ENCODE results near the gene SLC17A5.
"Not testable (repeated sequence)": the region's sequence is repeated elsewhere in the genome, so short reads cannot be mapped to it uniquely, and the experiment has no call there.

The SLC17A5 gene

DNA sequence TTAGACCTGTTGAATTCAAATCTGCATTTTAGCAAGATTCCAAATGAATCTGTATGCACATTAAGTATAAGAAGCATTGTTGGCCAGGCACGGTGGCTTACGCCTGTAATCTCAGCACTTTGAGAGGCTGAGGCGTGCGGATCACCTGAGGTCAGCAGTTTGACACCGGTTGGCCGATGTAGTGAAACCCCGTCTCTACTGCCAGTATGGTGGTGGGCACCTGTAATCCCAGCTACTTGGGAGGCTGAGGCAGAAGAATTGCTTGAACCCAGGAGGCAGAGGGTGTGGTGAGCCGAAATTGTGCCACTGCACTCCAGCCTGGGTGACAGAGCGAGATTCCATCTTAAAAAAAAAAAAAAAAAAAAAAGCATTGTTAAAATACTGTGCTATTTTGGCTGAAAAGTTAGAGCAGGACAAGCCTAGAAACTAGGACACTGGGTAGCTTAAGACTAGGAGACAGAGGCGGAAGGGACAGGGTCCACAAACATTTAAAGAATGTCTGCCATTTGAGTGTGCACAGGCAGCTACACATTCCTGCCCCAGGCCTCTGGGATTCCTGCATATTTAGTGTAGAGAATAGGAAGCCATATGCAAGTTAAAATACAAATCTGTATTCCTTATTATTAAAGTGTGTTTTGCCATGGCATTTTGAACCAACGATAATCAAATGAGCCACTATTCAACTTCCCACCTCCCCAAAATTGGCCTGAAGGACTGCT lies 87.9 kb downstream of the SLC17A5 start:
- DNase-seq (ENCODE audit: low read depth): peak; percentile 77

DNA sequence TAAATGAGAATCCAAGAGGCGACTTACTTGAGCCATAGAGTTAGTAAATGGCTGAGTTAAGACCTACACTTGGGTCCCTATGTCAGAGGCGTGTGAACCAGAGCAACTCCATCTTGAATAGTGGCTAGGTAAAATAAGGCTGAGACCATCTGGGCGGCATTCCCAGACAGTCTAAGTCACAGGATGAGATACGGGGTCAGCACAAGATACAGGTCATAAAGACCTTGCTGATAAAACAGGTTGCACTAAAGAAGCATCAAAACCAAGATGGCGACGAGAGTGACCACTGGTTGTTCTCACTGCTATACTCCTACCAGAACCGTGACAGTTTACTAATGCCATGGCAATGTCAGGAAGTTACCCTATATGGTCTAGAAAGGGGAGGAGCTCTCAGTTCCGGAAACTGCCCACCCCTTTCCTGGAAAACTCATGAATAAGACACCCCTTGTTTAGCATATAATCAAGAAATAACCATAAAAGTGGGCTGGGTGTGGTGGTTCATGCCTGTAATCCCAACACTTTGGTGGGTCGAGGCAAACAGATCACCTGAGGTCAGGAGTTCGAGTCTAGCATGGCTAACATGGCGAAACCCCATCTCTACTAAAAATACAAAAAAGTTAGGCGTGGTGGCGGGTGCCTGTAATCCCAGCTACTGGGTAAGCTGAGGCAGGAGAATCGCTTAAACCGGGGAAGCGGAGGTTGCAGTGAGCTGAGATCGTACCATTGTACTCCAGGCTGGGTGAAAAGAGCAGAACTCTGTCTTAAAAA lies 89.0 kb downstream of the SLC17A5 start:
- peak; percentile 12 for DNase-seq (ENCODE audit: low read depth)

DNA sequence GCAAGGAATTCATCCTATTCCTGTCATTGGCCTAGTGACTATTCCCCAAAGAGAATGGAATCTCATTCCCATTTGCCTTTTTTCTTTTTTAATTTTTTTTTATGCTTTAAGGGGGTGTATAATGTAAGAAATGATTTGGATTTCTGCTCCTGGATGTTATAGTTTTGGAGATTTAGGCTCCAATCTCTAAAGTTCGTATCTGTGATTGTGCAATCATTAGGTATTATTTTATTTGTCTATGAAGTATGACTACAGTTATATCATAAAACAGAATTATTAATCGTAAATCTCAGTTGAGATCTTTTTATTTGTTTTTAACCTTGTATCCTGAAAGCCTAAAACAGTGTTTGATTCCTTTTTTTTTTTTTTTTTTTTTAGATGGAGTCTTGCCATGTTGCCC lies 91.2 kb downstream of the SLC17A5 start:
- DNase-seq (ENCODE audit: low read depth): no peak

DNA sequence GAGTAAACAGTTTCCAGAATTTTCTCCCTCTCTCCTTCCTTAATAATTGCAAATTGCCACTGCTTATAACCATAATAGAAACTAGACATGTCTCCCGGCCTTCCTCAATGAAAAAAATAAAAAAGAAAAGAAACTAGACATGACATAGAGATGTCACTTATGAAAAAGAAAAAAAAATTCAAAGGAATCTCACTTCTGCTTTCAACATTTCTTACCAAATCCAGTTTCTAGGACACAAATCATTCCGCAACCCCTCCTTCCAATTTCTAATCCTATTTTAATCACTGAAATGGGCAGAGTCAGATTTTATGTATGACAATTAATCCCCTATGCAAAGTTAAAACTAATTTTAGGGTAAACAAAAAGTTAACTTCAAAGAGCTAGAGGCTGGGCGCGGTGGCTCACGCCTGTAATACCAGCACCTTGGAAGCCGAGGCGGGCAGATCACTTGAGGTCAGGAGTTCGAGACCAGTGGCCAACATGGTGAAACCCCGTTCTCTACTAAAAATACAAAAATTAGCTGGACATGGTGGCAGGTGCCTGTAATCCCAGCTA lies 92.9 kb downstream of the SLC17A5 start:
- DNase-seq (ENCODE audit: low read depth): no peak

DNA sequence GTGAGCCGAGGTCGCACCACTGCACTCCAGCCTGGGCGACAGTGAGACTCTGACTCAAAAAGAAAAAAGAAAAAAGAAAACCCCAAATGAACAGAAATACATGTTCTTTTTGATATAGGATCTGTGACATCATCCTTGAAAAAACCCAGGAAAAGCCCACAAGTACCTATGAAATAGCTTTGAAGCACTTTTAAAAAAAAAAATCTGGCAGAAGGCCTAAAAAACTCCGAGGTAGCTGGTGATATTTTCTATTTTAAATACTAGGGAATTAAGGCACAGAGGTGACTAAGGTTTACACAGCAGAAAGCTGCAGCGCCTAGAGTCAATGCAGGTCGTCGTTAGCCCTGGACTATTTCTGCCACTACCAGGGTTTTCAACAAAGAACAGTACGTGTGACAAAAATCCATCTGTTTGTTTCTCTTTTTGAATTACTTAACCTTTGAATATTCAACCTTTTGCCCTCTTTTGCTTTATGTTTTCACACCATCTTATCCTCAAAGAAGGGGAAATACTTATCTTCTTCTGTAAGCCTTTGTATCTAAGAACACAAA lies 93.5 kb downstream of the SLC17A5 start:
- DNase-seq (ENCODE audit: low read depth): peak; percentile 13

DNA sequence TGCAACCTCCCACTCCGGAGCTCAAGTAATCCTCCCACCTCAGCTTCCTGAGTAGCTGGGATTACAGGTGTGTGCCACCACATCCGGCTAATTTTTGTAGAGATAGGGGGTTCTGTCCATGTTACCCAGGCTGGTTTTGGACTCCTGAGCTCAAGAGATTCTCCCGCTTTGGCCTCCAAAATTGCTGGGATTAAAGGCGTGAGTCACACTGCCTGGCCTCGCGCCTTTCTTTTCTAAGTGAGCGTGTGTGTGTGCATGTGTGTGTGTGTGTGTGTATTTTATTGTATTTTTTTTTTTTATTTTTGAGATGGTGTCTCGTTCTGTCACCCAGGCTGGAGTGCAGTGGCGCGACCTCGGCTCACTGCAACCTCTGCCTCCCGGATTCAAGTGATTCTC lies 94.4 kb downstream of the SLC17A5 start:
- DNase-seq (ENCODE audit: low read depth): not testable (repeated sequence)

DNA sequence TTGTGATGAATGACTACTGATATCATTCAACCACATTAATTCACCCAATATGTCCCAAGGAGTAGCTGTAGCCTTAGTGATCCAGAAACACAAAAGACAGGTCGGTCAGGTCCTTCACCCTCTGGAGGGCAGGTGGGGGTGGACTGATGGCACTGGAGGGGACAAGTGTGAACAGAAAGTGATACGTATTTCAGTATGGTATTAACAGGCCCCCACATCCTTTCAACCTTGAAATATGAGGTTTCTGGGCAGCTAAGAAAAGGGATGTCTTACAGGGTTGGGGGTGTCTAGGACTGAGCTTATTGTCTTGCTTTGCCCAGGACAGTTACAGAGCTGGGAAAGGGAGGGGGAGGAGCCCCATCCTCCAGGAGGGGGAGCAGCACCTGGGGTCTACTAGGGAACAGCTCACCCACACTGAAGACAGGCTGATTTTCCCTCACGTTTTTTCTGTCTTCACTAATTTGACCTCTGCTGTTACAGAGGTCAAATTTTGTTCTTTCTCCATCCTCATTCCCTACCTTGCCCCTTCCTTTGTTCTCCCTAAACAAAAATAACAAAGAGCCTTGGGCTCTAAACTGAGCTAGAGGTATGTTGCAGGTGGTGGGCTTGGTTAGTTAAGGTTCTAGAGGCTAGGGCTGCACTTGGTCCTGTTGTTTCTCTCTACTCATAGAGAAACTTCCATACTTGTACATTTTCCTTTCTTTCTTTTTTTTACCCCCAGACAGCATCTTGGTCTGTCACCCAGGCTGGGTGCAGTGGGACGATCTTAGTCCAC lies 95.0 kb downstream of the SLC17A5 start:
- DNase-seq (ENCODE audit: low read depth): no peak

DNA sequence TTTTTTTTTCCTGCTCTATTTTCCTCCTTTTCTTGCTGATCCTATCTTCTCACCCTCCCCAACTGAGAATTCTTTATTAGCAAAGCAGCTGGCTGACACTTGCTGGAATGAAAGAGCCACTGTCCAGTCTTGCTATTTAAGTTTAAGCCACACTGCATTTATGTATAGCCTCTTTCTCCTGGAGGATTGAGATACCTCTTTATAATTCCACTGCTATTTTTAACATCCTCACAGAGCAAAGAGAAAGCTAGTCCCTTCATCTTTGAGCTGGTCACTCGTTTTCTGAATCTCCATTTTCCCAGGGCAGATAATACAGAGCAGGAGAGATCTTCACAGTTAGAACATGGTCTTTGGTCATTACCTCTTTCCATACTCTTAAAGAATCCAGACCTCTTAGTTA lies 97.0 kb downstream of the SLC17A5 start:
- DNase-seq (ENCODE audit: low read depth): no peak

DNA sequence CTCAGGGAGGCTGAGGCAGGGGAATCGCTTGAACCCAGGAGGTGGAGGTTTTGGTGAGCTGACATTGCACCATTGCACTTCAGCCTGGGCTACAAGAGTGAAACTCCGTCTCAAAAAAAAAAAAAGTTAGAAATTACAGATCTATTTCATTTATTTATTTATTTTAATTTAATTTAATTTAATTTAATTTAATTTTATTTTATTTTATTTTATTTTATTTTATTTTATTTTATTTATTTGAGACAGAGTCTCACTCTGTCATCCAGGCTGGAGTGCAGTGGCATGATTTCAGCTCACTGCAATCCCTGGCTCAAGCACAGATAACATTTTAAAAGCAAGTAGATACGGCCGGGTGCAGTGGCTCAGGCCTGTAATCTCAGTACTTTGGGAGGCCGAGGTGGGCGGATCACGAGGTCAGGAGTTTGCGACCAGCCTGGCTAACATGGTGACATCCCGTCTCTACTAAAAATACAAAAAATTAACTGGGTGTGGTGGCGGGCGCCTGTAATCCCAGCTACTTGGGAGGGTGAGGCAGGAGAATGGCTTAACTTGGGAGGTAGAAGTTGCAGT lies 98.3 kb downstream of the SLC17A5 start:
- DNase-seq (ENCODE audit: low read depth): not testable (repeated sequence)

DNA sequence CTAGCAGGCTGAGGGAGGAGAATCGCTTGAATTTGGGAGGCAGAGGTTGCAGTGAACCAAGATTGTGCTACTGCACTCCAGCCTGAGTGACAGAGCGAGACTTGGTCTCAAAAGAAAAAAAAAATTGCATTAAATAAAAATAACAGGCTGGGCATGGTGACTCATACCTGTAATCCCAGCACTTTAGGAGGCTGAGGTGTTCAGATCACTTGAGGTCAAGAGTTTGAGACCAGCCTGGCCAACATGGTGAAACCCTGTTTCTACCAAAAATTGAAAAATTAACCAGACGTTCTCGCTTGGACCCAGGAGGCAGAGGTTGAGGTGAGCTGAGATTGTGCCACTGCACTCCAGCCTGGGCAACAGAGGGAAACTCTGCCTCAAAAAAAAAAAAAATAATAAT lies 102.7 kb downstream of the SLC17A5 start:
- DNase-seq (ENCODE audit: low read depth): not testable (repeated sequence)

DNA sequence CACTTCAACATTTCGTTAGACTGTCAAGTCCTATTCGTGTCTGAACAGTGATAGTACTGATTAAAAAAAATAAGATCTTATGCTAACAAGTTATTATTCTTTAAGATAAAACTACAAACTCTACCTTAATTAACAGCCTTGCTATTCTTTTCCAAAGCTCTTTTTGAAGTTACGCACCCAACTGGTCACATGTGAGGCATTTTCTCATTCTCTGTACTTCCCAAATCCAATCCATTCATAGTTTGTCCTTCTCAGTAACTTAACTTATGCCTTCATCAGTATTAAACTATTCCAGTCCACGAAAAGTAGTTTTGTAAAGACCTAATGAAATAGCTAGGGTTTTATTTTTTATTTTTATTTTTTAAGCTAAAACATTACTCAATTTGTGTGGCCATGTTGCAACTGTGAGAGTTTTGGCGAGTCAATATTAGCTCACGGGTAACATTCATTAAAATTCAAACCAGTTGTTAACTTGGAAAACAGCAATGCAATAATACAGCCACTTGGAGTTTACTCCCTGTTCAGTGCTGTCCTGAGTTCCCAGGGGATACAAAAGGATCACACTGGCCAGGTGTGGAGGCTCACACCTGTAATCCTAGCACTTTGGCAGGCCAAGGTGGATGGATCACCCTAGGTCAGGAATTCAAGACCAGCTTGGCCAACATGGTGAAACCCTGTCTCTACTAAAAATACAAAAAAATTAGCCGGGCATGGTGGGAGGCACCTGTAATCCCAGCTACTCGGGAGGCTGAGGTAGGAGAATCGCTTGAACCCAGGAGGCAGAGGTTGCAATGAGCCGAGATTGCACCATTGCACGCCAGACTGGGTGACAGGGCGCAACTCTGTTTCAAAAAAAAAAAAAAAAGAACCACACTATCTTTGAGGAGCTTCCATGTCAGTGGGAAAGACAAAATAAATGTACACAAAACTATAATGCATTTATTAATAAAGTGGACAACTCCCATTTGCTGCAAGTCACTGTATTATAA lies 105.0 kb downstream of the SLC17A5 start:
- no peak for DNase-seq (ENCODE audit: low read depth)

DNA sequence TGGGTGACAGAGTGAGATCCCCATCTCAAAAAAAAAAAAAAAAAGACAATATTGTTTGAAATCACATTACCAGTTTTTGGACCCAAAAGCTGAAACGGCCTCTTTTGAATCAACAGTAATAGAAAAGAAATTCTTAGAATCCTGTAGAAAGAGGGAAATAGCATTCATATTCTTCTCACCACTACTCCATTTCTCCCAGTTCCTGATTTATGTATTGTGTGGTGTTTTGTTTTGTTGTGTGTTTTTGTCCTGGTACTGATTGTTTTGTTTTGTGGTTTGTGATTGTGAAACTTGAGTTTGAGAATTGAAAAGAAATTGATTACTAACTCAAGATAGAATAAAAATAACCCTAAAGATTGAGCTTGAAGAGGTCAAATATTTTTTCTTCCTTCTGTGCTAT lies 106.8 kb downstream of the SLC17A5 start:
- DNase-seq (ENCODE audit: low read depth): no peak
